Activated naive CD4-positive, alpha-beta T cell treated with anti-CD3 and anti-CD28 coated beads, Interleukin-2, amount 50 U/mL, for 24 hours (primary cell): Measurements from ENCODE around the gene OTOS.
A peak's percentile ranks its signal among the peaks of the same experiment; 100 is the strongest.

ENCODE experiments used
- H3K27ac Mint-ChIP-seq: one replicate; pipeline ENCODE4 v1.8.0; 2021; ENCODE audit warnings: mild to moderate bottlenecking, mixed read lengths
- H3K27me3 Mint-ChIP-seq: one replicate; pipeline ENCODE4 v1.8.0; 2021; ENCODE audit warnings: mixed read lengths
- H3K36me3 Mint-ChIP-seq: one replicate; pipeline ENCODE4 v1.8.0; 2021; ENCODE audit warnings: mixed read lengths
- H3K4me1 Mint-ChIP-seq: one replicate; pipeline ENCODE4 v1.8.0; 2021; ENCODE audit warnings: mixed read lengths
- H3K4me3 Mint-ChIP-seq: one replicate; pipeline ENCODE4 v1.8.0; 2021; ENCODE audit warnings: mild to moderate bottlenecking, mixed read lengths
- H3K9me3 Mint-ChIP-seq: one replicate; pipeline ENCODE4 v1.8.0; 2021; ENCODE audit warnings: mixed read lengths

OTOS gene

GRCh38 chr2:240146627-240147278 is 6.3 kb upstream of the OTOS start:
- H3K27ac Mint-ChIP-seq = no peak overlapping the region
- H3K4me3 Mint-ChIP-seq = no peak overlapping the region
- no peaks in the 10 kb centered on the region for H3K4me1 Mint-ChIP-seq
- H3K9me3 Mint-ChIP-seq = no peaks in the 10 kb centered on the region
- H3K36me3 Mint-ChIP-seq = no peaks in the 10 kb centered on the region
- peaks cover 6% of the 10 kb centered on the region for H3K27me3 Mint-ChIP-seq

DNA sequence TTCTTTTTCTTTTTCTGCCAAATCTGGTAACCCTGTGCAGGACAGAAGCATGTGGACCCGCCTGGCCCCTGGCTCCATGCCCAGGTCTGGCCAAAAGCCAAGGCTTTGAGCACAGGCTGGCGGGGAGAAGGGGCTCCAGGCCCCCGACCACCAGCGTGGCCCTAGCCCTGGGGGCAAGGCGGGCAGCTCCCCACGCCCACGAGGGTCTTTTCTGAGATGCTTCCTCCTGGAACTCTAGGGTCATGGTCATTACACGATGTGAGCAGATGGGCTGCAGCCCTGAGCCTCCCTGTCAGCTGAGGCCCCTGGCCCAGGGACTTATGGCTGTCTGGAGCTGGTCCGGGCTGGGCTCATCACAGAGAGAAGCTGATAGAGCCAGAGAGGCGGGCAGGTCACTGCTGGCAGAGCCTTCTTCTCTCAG is 5.7 kb upstream of the OTOS start:
- H3K27me3 Mint-ChIP-seq = peaks cover 3% of the 10 kb centered on the region
- H3K27ac Mint-ChIP-seq = no peak overlapping the region
- H3K4me1 Mint-ChIP-seq = no peaks in the 10 kb centered on the region
- no peaks in the 10 kb centered on the region for H3K9me3 Mint-ChIP-seq
- no peaks in the 10 kb centered on the region for H3K36me3 Mint-ChIP-seq
- H3K4me3 Mint-ChIP-seq = no peak overlapping the region

DNA sequence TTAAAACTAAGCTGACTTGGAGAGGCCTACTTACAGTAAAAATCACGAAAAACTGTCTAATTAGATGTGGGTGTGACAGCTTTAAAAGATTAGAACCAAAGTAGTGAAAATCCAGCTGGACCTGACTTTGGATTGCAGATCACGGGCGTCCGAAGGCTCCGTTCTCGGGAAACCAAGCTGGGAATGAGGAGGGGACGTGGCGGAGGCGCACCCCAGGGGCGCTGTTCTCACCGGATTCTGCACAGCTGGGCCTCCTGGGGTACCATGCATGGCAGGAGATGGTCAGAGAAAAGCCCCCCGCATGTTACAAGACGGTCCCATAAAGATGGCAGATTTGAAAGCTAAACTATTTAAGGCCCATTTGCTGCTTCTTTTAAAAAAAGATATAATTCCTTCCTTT is 5.0 kb upstream of the OTOS start:
- H3K27ac Mint-ChIP-seq = no peak overlapping the region
- no peaks in the 10 kb centered on the region for H3K9me3 Mint-ChIP-seq
- H3K36me3 Mint-ChIP-seq = no peaks in the 10 kb centered on the region
- H3K4me3 Mint-ChIP-seq = no peak overlapping the region
- no peaks in the 10 kb centered on the region for H3K4me1 Mint-ChIP-seq
- H3K27me3 Mint-ChIP-seq = peaks cover 3% of the 10 kb centered on the region

GRCh38 chr2:240144649-240145261 is 4.3 kb upstream of the OTOS start:
- no peaks in the 10 kb centered on the region for H3K36me3 Mint-ChIP-seq

DNA sequence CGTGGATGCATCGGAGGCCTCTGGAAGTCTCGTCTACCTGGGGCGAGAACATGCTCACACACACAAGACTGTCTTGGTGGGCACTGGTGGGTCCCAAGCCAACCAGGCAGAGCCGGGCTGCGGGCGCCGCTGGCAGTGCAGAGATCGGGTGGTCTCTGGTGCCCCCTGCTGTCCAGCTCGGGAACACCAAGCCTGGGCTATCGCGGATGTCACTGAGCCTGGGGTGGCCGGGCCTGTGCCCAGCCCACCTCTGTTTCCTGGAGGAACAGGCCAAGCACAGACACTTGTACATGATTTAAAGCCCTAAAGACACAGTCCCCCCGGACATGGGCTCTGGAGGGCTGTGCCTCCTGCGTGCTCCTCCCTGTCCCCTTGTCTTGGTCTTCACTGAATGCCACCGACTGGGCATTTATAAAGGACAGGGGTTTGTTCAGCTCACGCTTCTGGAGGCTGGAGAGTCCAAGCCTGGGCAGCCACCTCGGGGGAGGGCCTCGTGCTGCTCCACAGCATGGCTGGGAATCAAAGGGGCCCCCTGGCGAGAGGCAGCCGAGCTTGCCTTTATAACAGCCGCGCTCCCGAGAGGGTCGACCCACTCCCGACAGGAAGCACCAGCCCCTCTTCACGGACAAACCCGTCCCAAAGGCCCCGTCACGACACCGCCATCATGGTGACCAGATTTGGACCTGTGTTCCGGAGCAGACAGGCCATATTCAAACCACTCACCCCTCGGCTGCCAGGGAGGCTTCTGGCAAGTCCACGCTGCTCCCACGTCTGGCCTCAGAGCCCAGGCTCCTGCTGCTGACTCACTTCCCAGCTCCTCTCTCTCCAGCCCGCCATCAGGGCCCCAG is 3.6 kb upstream of the OTOS start:
- Mint-ChIP-seq H3K27ac (no peak overlapping the region), H3K36me3 (no peaks in the 10 kb centered on the region), H3K9me3 (no peaks in the 10 kb centered on the region), H3K4me3 (no peak overlapping the region), H3K27me3 (no peaks in the 10 kb centered on the region), H3K4me1 (no peaks in the 10 kb centered on the region)

More at GRCh38 chr2:240144649-240145261, 4.3 kb upstream of the OTOS start:
- Mint-ChIP-seq H3K4me1 (no peaks in the 10 kb centered on the region), H3K9me3 (no peaks in the 10 kb centered on the region), H3K27me3 (no peaks in the 10 kb centered on the region), H3K4me3 (no peak overlapping the region), H3K27ac (no peak overlapping the region)

DNA sequence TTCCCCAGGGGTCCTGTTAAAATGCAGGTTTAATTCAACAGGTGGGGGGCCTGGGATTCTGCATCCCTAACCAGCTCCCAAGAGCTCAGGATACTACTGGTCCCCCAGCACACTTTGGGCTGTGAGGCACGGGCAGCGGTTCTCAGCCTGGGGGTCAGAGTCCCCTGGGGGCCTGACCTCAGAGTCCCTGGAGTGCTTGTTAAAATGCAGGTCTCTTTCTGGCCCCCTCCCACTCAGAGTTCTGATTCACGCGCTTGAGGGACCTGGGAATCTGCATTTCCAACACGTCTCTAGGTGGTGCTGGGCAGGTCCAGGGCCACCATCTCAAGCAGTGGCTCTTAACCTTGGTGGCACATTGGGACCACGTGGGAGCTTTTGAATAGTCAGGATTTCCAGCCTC is 2.8 kb upstream of the OTOS start:
- H3K9me3 Mint-ChIP-seq = no peaks in the 10 kb centered on the region
- H3K27ac Mint-ChIP-seq = no peak overlapping the region
- H3K4me1 Mint-ChIP-seq = no peaks in the 10 kb centered on the region
- H3K4me3 Mint-ChIP-seq = no peak overlapping the region
- no peaks in the 10 kb centered on the region for H3K36me3 Mint-ChIP-seq
- no peaks in the 10 kb centered on the region for H3K27me3 Mint-ChIP-seq

GRCh38 chr2:240142859-240143258 is 2.4 kb upstream of the OTOS start:
- Mint-ChIP-seq H3K4me1 (no peaks in the 10 kb centered on the region), H3K27ac (no peak overlapping the region), H3K27me3 (no peaks in the 10 kb centered on the region)

DNA sequence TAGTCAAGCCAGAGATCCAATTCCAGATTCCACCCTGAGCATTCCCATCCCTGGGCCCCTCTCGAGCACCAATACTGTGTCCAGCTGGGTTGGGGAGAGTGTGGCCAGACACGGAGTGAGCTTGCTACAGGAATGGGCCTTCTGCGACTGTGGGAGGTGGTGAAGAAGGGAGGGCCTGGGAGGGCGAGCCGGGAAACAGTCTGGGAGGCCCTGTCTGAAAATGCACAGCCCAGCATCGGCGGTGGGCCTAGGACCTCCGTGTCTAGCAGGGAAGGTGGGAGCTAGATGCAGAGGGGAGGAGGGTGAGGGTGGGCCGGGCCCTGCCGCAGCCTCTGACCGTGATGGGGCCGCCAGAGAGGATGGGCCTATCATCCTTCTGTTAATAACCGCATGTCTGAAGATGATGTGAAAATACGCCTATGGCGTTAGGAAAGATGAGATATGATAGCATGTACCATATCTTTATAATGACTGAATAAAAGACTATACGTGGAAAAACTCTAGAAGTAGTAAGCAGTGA is 1.9 kb upstream of the OTOS start:
- Mint-ChIP-seq H3K27me3 (no peaks in the 10 kb centered on the region), H3K9me3 (no peaks in the 10 kb centered on the region), H3K27ac (no peak overlapping the region), H3K4me1 (peaks cover under 1% of the 10 kb centered on the region), H3K4me3 (no peak overlapping the region), H3K36me3 (no peaks in the 10 kb centered on the region)

More at GRCh38 chr2:240142859-240143258, 2.4 kb upstream of the OTOS start:
- Mint-ChIP-seq H3K36me3 (no peaks in the 10 kb centered on the region), H3K9me3 (no peaks in the 10 kb centered on the region), H3K4me3 (no peak overlapping the region)

GRCh38 chr2:240141736-240142135 is 1.3 kb upstream of the OTOS start:
- no peaks in the 10 kb centered on the region for H3K27me3 Mint-ChIP-seq
- no peak overlapping the region for H3K27ac Mint-ChIP-seq
- H3K36me3 Mint-ChIP-seq = no peaks in the 10 kb centered on the region
- no peak overlapping the region for H3K4me3 Mint-ChIP-seq
- peaks cover 7% of the 10 kb centered on the region for H3K4me1 Mint-ChIP-seq
- no peaks in the 10 kb centered on the region for H3K9me3 Mint-ChIP-seq

DNA sequence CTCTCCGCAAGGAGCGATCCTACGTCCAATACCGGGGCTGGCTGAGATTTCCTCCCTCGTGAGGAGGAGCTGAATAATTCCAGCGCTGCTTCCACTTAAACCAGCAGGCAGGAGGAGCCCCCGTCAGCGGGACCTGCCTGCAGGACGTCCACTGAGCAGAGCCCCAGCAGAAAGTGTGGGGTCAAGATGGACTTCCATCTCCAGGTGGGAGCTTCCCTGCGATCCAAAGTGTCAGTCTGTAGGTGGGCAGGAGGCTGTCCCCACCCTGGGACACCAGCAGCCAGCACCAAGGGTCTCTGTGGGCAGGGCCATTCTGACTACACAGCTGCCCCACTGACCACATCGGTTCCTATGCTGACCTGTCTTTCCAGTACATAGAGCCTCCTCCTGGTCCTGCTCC is 462 bp upstream of the OTOS start:
- Mint-ChIP-seq H3K9me3 (no peaks in the 10 kb centered on the region), H3K27ac (no peak overlapping the region), H3K36me3 (no peaks in the 10 kb centered on the region), H3K4me3 (no peak overlapping the region), H3K27me3 (no peaks in the 10 kb centered on the region), H3K4me1 (peaks cover 7% of the 10 kb centered on the region)

DNA sequence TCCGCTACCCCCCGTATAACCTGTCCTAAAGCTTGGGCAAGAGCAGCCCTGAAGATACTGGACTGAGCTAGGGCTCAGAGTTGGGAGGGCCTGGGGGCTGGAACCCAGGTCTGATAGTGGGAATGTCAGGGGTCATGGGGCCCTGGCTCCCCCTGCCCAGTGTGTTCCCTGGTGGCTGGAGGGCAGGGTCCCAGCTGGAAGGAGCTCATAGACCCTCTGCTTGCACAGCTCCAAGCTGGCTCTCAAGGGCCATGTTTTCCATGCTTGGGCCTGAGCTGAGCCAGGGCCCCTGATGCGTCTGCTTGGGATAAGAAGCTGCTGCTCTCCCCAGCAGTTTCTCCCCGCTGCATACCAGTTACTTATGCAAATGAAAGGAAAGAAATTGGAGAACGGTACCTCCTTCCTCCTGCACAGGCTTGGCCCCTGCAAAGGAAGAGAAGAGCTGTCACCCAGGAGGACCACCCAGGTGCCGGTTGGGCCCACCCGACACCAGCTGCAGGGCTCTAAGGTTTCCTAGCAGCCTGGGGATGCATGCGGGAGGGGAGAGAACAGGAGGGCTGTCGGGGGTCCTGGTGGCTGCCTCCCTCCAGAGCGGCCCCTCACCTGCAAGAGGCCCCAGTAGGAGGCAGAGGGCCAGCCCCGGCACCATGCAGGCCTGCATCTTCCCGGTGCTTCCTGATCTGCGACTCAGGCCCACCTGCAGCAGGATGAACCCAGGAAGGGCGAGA is 628 bp downstream of the OTOS start:
- peaks cover 16% of the 10 kb centered on the region for H3K4me1 Mint-ChIP-seq
- H3K4me3 Mint-ChIP-seq = no peak overlapping the region
- H3K36me3 Mint-ChIP-seq = peaks cover 1% of the 10 kb centered on the region
- H3K27ac Mint-ChIP-seq = no peak overlapping the region
- no peaks in the 10 kb centered on the region for H3K9me3 Mint-ChIP-seq
- no peaks in the 10 kb centered on the region for H3K27me3 Mint-ChIP-seq

DNA sequence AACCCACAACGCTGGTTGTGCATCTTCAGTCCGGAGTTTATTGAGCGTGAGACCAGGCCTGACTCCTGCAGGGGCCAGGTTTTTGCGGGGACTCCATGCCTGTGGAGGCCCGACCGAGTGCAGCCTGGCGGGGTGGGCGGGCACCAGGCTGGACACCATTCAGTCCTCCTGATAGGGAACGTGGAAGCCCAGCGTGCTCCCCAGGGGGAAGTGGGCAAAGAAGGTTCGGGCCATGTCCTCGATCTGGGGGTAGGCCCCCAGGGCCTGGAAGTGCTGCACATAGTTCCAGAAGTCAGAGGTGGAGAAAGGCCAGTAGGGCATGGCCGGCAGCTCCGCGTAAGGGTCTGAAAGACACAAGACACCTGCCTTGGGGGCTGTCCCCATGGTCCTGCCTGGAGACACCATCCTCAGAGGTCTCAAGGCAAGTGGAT is 1.4 kb downstream of the OTOS start:
- Mint-ChIP-seq H3K4me1 (peaks cover 24% of the 10 kb centered on the region), H3K27ac (no peak overlapping the region), H3K36me3 (peaks cover 1% of the 10 kb centered on the region), H3K9me3 (no peaks in the 10 kb centered on the region), H3K4me3 (no peak overlapping the region), H3K27me3 (no peaks in the 10 kb centered on the region)

GRCh38 chr2:240138254-240138984 is 2.0 kb downstream of the OTOS start:
- Mint-ChIP-seq H3K4me1 (peaks cover 24% of the 10 kb centered on the region), H3K36me3 (peaks cover 1% of the 10 kb centered on the region), H3K27me3 (no peaks in the 10 kb centered on the region), H3K9me3 (no peaks in the 10 kb centered on the region), H3K4me3 (no peak overlapping the region), H3K27ac (no peak overlapping the region)

GRCh38 chr2:240137596-240138253 is 2.7 kb downstream of the OTOS start:
- H3K27ac Mint-ChIP-seq = no peak overlapping the region
- H3K27me3 Mint-ChIP-seq = no peaks in the 10 kb centered on the region
- H3K9me3 Mint-ChIP-seq = no peaks in the 10 kb centered on the region
- H3K4me1 Mint-ChIP-seq = peaks cover 26% of the 10 kb centered on the region
- peak overlapping the region; percentile 94 for H3K4me3 Mint-ChIP-seq
- peaks cover 1% of the 10 kb centered on the region for H3K36me3 Mint-ChIP-seq
